Liver (tissue), 3 donors: ENCODE measurements around the gene STAM.

Experiments used
- ATF3 ChIP-seq: IDR thresholded peaks from 2 replicates; pipeline ENCODE4 v1.6.1; 2016; ENCODE audit warnings: antibody characterized with exemption
- CTCF ChIP-seq: fragments of 150-350 bp; IDR thresholded peaks from 2 replicates; pipeline ENCODE4 v1.5.1; 2017; ENCODE audit warnings: improper control_type of control experiment, low read depth, low read length; ENCODE audit not compliant: missing input control
- FOXA1 ChIP-seq: IDR thresholded peaks from 2 replicates; pipeline ENCODE4 v1.6.1; 2016; ENCODE audit warnings: antibody characterized with exemption
- JUND ChIP-seq, 2 donors: IDR thresholded peaks; 2 replicates each; pipeline ENCODE4 v1.6.1; 2016; ENCODE audit warnings: antibody characterized with exemption in 2 of 2
- REST ChIP-seq: IDR thresholded peaks from 2 replicates; pipeline ENCODE4 v1.6.1; 2016; ENCODE audit warnings: antibody characterized with exemption, mild to moderate bottlenecking
- RXRA ChIP-seq, 2 donors: IDR thresholded peaks; 2 replicates each; pipeline ENCODE4 v1.6.1; 2017 to 2018; ENCODE audit warnings: antibody characterized with exemption in 2 of 2, mild to moderate bottlenecking in 1 of 2
- SP1 ChIP-seq: IDR thresholded peaks from 2 replicates; pipeline ENCODE4 v1.6.1; 2018; ENCODE audit warnings: antibody characterized with exemption, mild to moderate bottlenecking
- TAF1 ChIP-seq: conservative IDR thresholded peaks from 2 replicates; pipeline ENCODE4 v1.6.1; 2016; ENCODE audit warnings: antibody characterized with exemption, mild to moderate bottlenecking
- YY1 ChIP-seq: IDR thresholded peaks from 2 replicates; pipeline ENCODE4 v1.6.1; 2016; ENCODE audit warnings: antibody characterized with exemption, mild to moderate bottlenecking
- donor health status: healthy.
- donor health status: healthy.

- no peak for TF ChIP-seq CTCF
- TF ChIP-seq SP1, result no peak
- TF ChIP-seq TAF1, result no peak
- TF ChIP-seq ATF3, result no peak
- TF ChIP-seq FOXA1, result no peak
- no peak for TF ChIP-seq REST
- no peak for TF ChIP-seq YY1
- no peak for TF ChIP-seq JUND (IDR thresholded peaks at IDR 0.05)
- no peak for TF ChIP-seq RXRA (IDR thresholded peaks at IDR 0.05)
These were observed 29.6 kb downstream of the STAM start for GRCh38 chr10:17673471-17674061.
